IMR-90 (cell line): ENCODE data around the gene ARHGAP5. TPM values are rescaled to one million over a fixed set of nuclear protein-coding genes. Genes with fewer than 3 reads are reported as not detected.

Experiments
- ATAC-seq: fragments of 200-7000 bp; cut with Tn5 transposase; 2 replicates; pipeline ENCODE4 v1.9.1; 2020; ENCODE audit warnings: low read depth, mild to moderate bottlenecking, moderate library complexity
- BruUV-seq: library from RNA; stranded (reverse); fragments of 400-500 nt; replicated peaks from 2 replicates; lab custom pipeline; 2021; lab: Mats Ljungman, UMichigan
- CTCF ChIA-PET: fragments of 300-600 bp; formaldehyde crosslinking; extraction: SDS; loops from one replicate; lab custom pipeline; 2021; ENCODE audit warnings: antibody characterized with exemption; lab: Yijun Ruan, JAX
- POLR2A ChIA-PET: fragments of 300-600 bp; sonication (Branson Sonifier 250); formaldehyde crosslinking; loops from one replicate; lab custom pipeline; 2022; ENCODE audit warnings: antibody characterized with exemption; ENCODE audit not compliant: unreplicated experiment; lab: Charles Lee
- DNase-seq: peaks from one replicate; pipeline ENCODE4 v3.0.0; 2013
- H2AFZ ChIP-seq: replicated peaks from 2 replicates; pipeline ENCODE3; 2013; ENCODE audit warnings: low read length, mild to moderate bottlenecking; ENCODE audit not compliant: poor library complexity
- H2AK5ac ChIP-seq: 2 replicates; pipeline ENCODE4 v1.6.1; 2013; ENCODE audit warnings: low read depth, low read length, inconsistent platforms
- H2AK9ac ChIP-seq: replicated peaks from 2 replicates; pipeline ENCODE3; 2013; ENCODE audit warnings: mild to moderate bottlenecking, low read depth, low read length, moderate library complexity; ENCODE audit not compliant: poor library complexity
- H2BK120ac ChIP-seq: 2 replicates; pipeline ENCODE4 v1.6.1; 2013; ENCODE audit warnings: low read depth, low read length, inconsistent platforms
- H2BK15ac ChIP-seq: 3 replicates; pipeline ENCODE4 v1.6.1; 2013; ENCODE audit warnings: low read depth, low read length, inconsistent platforms
- H2BK20ac ChIP-seq: 2 replicates; pipeline ENCODE4 v1.6.1; 2013; ENCODE audit warnings: low read depth, mild to moderate bottlenecking, inconsistent platforms, low read length, moderate library complexity
- H2BK5ac ChIP-seq: 2 replicates; pipeline ENCODE4 v1.6.1; 2013; ENCODE audit warnings: mild to moderate bottlenecking, low read depth, low read length, inconsistent platforms; ENCODE audit not compliant: poor library complexity, severe bottlenecking
- H3K14ac ChIP-seq: replicated peaks from 2 replicates; pipeline ENCODE4 v1.6.1; 2013; ENCODE audit warnings: low read depth, low read length, inconsistent platforms
- H3K18ac ChIP-seq: 2 replicates; pipeline ENCODE4 v1.6.1; 2013; ENCODE audit warnings: low read depth, low read length, control low read depth
- H3K23ac ChIP-seq: 2 replicates; pipeline ENCODE4 v1.6.1; 2013; ENCODE audit warnings: low read depth, low read length, inconsistent platforms
- H3K27ac ChIP-seq: 2 replicates; pipeline ENCODE4 v1.5.1; 2013; ENCODE audit warnings: mild to moderate bottlenecking, control low read depth, low read length; ENCODE audit not compliant: insufficient read depth
- H3K27me3 ChIP-seq: 2 replicates; pipeline ENCODE4 v1.6.1; 2013; ENCODE audit warnings: low read length; ENCODE audit not compliant: control insufficient read depth, insufficient read depth
- H3K36me3 ChIP-seq: 2 replicates; pipeline ENCODE4 v1.6.1; 2013; ENCODE audit warnings: low read length, mixed read lengths; ENCODE audit not compliant: control insufficient read depth, insufficient read depth
- H3K4ac ChIP-seq: 2 replicates; pipeline ENCODE4 v1.6.1; 2013; ENCODE audit warnings: low read depth, low read length, inconsistent platforms
- H3K4me1 ChIP-seq: 2 replicates; pipeline ENCODE4 v1.6.1; 2013; ENCODE audit warnings: low read length, mixed read lengths; ENCODE audit not compliant: control insufficient read depth, insufficient read depth
- H3K4me2 ChIP-seq: 2 replicates; pipeline ENCODE4 v1.6.1; 2013; ENCODE audit warnings: low read depth, mild to moderate bottlenecking, control low read depth, low read length, moderate library complexity
- H3K4me3 ChIP-seq: 2 replicates; pipeline ENCODE4 v1.5.1; 2013; ENCODE audit warnings: low read depth, mild to moderate bottlenecking, control low read depth, low read length, moderate library complexity; ENCODE audit not compliant: insufficient read depth
- H3K56ac ChIP-seq: 2 replicates; pipeline ENCODE4 v1.6.1; 2013; ENCODE audit warnings: low read length, inconsistent platforms; ENCODE audit not compliant: insufficient read depth; ENCODE audit errors: extremely low read depth
- H3K79me1 ChIP-seq, 2 experiments: 2 replicates each; pipeline ENCODE4 v1.6.1; 2013; ENCODE audit warnings: low read length in 2 of 2, inconsistent platforms in 1 of 2, low read depth in 1 of 2
- H3K9ac ChIP-seq: 2 replicates; pipeline ENCODE4 v1.6.1; 2013; ENCODE audit warnings: low read depth, low read length, control low read depth
- H3K9me1 ChIP-seq: 2 replicates; pipeline ENCODE4 v1.6.1; 2013; ENCODE audit warnings: low read length, inconsistent platforms; ENCODE audit not compliant: insufficient read depth
- H3K9me3 ChIP-seq: 2 replicates; pipeline ENCODE4 v1.6.1; 2013; ENCODE audit warnings: low read length; ENCODE audit not compliant: control insufficient read depth, insufficient read depth
- H4K20me1 ChIP-seq: 2 replicates; pipeline ENCODE4 v1.6.1; 2013; ENCODE audit warnings: low read length, inconsistent platforms; ENCODE audit not compliant: insufficient read depth
- H4K5ac ChIP-seq: 2 replicates; pipeline ENCODE4 v1.6.1; 2013; ENCODE audit warnings: mild to moderate bottlenecking, low read depth, low read length, control low read depth
- H4K8ac ChIP-seq, 2 experiments: 2 replicates each; pipeline ENCODE4 v1.6.1; 2013; ENCODE audit warnings: low read depth in 2 of 2, low read length in 2 of 2, control low read depth in 1 of 2, inconsistent platforms in 1 of 2
- H4K91ac ChIP-seq: 2 replicates; pipeline ENCODE4 v1.6.1; 2013; ENCODE audit warnings: low read depth, low read length, inconsistent platforms; ENCODE audit not compliant: insufficient read depth
- BHLHE40 ChIP-seq: fragments of 150-350 bp; IDR thresholded peaks from 2 replicates; pipeline ENCODE4 v1.6.1; 2016; ENCODE audit warnings: mild to moderate bottlenecking, low read depth, low read length
- CEBPB ChIP-seq: IDR thresholded peaks from 2 replicates; pipeline ENCODE4 v1.6.1; 2012; ENCODE audit warnings: low read depth, low read length, improper control_type of control experiment
- CHD1 ChIP-seq: IDR thresholded peaks from 2 replicates; pipeline ENCODE4 v1.6.1; 2012; ENCODE audit warnings: low read depth, low read length, improper control_type of control experiment
- MAZ ChIP-seq: IDR thresholded peaks from 2 replicates; pipeline ENCODE4 v1.6.1; 2012; ENCODE audit warnings: low read depth, mild to moderate bottlenecking, low read length, improper control_type of control experiment, moderate library complexity, borderline replicate concordance
- MXI1 ChIP-seq: IDR thresholded peaks from 2 replicates; pipeline ENCODE4 v1.6.1; 2012; ENCODE audit warnings: low read depth, mild to moderate bottlenecking, low read length, moderate library complexity, borderline replicate concordance
- POLR2A ChIP-seq: IDR thresholded peaks from 2 replicates; pipeline ENCODE4 v1.6.1; 2012; ENCODE audit warnings: mild to moderate bottlenecking, low read depth, low read length
- RAD21 ChIP-seq: IDR thresholded peaks from 2 replicates; pipeline ENCODE4 v1.6.1; 2012; ENCODE audit warnings: low read length, improper control_type of control experiment
- RCOR1 ChIP-seq: IDR thresholded peaks from 2 replicates; pipeline ENCODE4 v1.6.1; 2012; ENCODE audit warnings: mild to moderate bottlenecking, low read length, improper control_type of control experiment; ENCODE audit not compliant: insufficient replicate concordance
- RFX5 ChIP-seq: IDR thresholded peaks from 2 replicates; pipeline ENCODE4 v1.8.0; 2012; ENCODE audit warnings: low read depth, mild to moderate bottlenecking, low read length, moderate library complexity
- WGBS, 2 experiments: methylation state at CpG; one replicate each; pipeline versions ENCODE4 v1.1.5 to v1.1.7; 2013; ENCODE audit warnings: missing lambda C conversion rate in 2 of 2; ENCODE audit not compliant: insufficient read length in 1 of 2; ENCODE audit errors: extremely low coverage in 2 of 2; 5-methylcytosine and 5-hydroxymethylcytosine counted together
- dilution Hi-C: fragments of 300-500 bp; cut with HindIII; formaldehyde crosslinking; loops from one replicate; pipeline ENCODE4 v1.14.3; 2018; ENCODE audit warnings: low sequenced_read_pairs; ENCODE audit not compliant: unreplicated experiment
- in situ Hi-C: fragments of 300-500 bp; cut with MboI; formaldehyde crosslinking; loops from 3 replicates; pipeline ENCODE4 v1.14.3; 2019; ENCODE audit warnings: low sequenced_read_pairs, inconsistent platforms, mixed read lengths
- intact Hi-C: fragments of 100-400 bp; cut with micrococcal nuclease; formaldehyde crosslinking; loops from 2 replicates; pipeline ENCODE4 v1.10.0; 2022
- polyA plus RNA-seq, 3 experiments: library from polyadenylated mRNA; depleted of rRNA; stranded (reverse); fragments of >200 nt; gene quantifications; 2 replicates each; pipeline ENCODE4 v1.2.3, GENCODE V29; 2012; ENCODE audit warnings: low replicate concordance in 1 of 3
- total RNA-seq: library from RNA; depleted of rRNA; stranded (reverse); fragments of >200 nt; gene quantifications from 2 replicates; pipeline ENCODE4 v1.2.3, GENCODE V29; 2012
- TF ChIP-seq, protein P1 (sequence below): conservative IDR thresholded peaks from 2 replicates; pipeline ENCODE4 v1.5.1; 2012; ENCODE audit warnings: mild to moderate bottlenecking, low read depth, low read length, improper control_type of control experiment

The ARHGAP5 gene
- total and polyA plus RNA-seq, 2 of the 4 experiments (the other 2 are of a cell fraction): 7.4 to 45.3 TPM

DNA sequence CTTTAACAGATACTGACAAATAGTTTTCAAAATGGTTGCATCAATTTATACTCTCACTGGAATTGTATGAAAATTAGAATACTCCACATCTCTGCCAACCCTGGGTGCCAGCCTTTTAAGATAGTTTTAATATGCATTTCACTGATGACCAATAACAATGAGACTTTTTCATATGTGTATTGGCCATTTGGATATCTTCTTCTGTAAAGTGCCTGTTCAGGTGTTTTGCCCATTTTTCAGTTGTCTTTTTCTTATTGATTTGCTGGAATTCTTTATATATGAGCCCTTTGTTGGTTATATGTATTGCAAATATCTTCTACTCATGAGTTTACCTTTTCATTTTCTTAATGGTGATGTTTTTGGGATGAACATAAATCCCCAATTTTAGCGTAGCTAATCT, 108.0 kb downstream of the ARHGAP5 start:
- H2BK15ac ChIP-seq: no peak overlapping the region
- H3K9me3 ChIP-seq: no peaks in the 10 kb centered on the region
- ChIA-PET CTCF (no interaction called here), POLR2A (no interaction called here)
- intact Hi-C loops: no loop called here
- H3K79me1 ChIP-seq: no peaks in the 10 kb centered on the region
- no peak overlapping the region for H2BK120ac ChIP-seq
- no peak overlapping the region for H3K9ac ChIP-seq
- no peak overlapping the region for H2BK20ac ChIP-seq
- H2AK9ac ChIP-seq: no peak overlapping the region
- no peak overlapping the region for H3K14ac ChIP-seq
- no peak overlapping the region for H2AFZ ChIP-seq
- no peak overlapping the region for H4K91ac ChIP-seq
- no peak overlapping the region for H3K4me2 ChIP-seq
- BruUV-seq: no TSS peak
- H4K8ac ChIP-seq: no peak overlapping the region
- no peak overlapping the region for H2BK5ac ChIP-seq
- WGBS, 2 experiments: no CpG with 5 or more reads among the region's 1 CpG
- no peaks in the 10 kb centered on the region; the same call in 1 of the 2 replicates for H3K27me3 ChIP-seq
- H3K4me1 ChIP-seq: no peaks in the 10 kb centered on the region
- no peak overlapping the region for H3K23ac ChIP-seq
- H3K36me3 ChIP-seq: no peaks in the 10 kb centered on the region
- H2AK5ac ChIP-seq: no peak overlapping the region
- H4K20me1 ChIP-seq: no peaks in the 10 kb centered on the region
- DNase-seq: no peak
- H3K18ac ChIP-seq: no peak overlapping the region
- H3K27ac ChIP-seq: no peak overlapping the region
- in situ Hi-C loops: no loop called here
- no peak overlapping the region for H3K4ac ChIP-seq
- no peak overlapping the region for H3K56ac ChIP-seq
- H3K9me1 ChIP-seq: no peaks in the 10 kb centered on the region
- dilution Hi-C loops: no loop called here
- ATAC-seq: no peak
- H4K5ac ChIP-seq: no peak overlapping the region
- TF ChIP-seq RFX5: no peak
- no peak for TF ChIP-seq CEBPB
- no peak for TF ChIP-seq CHD1
- no peak for TF ChIP-seq POLR2A
- TF ChIP-seq MXI1: no peak
- TF ChIP-seq, protein P1, sequence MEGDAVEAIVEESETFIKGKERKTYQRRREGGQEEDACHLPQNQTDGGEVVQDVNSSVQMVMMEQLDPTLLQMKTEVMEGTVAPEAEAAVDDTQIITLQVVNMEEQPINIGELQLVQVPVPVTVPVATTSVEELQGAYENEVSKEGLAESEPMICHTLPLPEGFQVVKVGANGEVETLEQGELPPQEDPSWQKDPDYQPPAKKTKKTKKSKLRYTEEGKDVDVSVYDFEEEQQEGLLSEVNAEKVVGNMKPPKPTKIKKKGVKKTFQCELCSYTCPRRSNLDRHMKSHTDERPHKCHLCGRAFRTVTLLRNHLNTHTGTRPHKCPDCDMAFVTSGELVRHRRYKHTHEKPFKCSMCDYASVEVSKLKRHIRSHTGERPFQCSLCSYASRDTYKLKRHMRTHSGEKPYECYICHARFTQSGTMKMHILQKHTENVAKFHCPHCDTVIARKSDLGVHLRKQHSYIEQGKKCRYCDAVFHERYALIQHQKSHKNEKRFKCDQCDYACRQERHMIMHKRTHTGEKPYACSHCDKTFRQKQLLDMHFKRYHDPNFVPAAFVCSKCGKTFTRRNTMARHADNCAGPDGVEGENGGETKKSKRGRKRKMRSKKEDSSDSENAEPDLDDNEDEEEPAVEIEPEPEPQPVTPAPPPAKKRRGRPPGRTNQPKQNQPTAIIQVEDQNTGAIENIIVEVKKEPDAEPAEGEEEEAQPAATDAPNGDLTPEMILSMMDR: no peak
- TF ChIP-seq BHLHE40: no peak
- TF ChIP-seq RAD21: no peak
- TF ChIP-seq RCOR1: no peak
- TF ChIP-seq MAZ: no peak
- H3K4me3 ChIP-seq: no peak overlapping the region
